ENCODE results near the gene TTC27. TPM values are rescaled to one million over a fixed set of nuclear protein-coding genes. Genes with fewer than 3 reads are reported as not detected.

Gene TTC27
- polyA plus RNA-seq, 1 experiment, result 28.9 TPM

DNA sequence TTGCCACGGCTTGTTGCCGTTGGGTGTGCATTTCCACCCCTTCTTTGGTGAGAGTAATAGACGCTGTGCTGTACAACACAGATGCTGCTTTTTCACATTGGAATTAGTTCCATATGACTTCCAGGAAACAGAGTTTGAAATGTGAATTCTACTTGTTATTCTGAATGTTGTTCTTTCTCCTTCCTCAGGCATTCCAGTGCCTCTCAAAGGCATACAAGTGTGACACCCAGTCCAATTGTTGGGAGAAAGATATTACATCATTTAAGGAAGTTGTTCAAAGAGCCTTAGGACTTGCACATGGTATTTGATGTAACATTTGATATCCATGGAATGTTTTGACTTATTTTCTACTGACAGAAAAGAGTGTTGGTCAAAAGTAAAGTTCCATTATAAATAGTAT lies 184.5 kb downstream of the TTC27 start:
- no peak overlapping the region for H3K27ac ChIP-seq (ENCODE audit: low read depth, low read length)
- CTCF ChIA-PET, result no interaction called here
- no peak for DNase-seq (ENCODE audit: low read depth, low spot score)
- POLR2A ChIA-PET, result no interaction called here
- H3K9me3 ChIP-seq (ENCODE audit: control insufficient read depth, insufficient read depth, low read length), result no peaks in the 10 kb centered on the region
- no peaks in the 10 kb centered on the region for H3K27me3 ChIP-seq (ENCODE audit: control insufficient read depth, insufficient read depth, low read length)
- TF ChIP-seq, protein P1, sequence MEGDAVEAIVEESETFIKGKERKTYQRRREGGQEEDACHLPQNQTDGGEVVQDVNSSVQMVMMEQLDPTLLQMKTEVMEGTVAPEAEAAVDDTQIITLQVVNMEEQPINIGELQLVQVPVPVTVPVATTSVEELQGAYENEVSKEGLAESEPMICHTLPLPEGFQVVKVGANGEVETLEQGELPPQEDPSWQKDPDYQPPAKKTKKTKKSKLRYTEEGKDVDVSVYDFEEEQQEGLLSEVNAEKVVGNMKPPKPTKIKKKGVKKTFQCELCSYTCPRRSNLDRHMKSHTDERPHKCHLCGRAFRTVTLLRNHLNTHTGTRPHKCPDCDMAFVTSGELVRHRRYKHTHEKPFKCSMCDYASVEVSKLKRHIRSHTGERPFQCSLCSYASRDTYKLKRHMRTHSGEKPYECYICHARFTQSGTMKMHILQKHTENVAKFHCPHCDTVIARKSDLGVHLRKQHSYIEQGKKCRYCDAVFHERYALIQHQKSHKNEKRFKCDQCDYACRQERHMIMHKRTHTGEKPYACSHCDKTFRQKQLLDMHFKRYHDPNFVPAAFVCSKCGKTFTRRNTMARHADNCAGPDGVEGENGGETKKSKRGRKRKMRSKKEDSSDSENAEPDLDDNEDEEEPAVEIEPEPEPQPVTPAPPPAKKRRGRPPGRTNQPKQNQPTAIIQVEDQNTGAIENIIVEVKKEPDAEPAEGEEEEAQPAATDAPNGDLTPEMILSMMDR (IDR thresholded peaks at IDR 0.05; ENCODE audit: low read depth, low read length), result no peak
- H3K4me3 ChIP-seq (ENCODE audit: low read depth, low read length), result no peak overlapping the region

DNA sequence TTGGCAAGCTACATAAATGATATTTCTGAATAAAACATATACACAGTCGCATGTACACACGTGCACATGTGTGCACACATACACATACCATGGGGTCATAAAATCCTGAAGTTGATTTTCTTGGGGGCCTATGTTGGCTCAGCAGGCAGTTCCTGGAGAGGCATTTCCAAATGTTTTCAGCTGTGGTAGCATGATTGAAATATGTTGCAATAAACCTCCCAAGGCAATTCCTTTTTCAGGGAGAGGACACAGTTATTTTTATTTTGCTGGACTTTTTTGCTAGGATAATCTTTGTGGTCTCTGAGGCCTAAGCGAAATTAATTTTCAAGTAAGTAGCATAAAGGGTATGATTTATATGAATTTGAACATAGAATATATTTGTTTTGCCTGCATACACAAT lies 192.2 kb downstream of the TTC27 start:
- ChIA-PET CTCF (interaction anchor here (0.5 kb wide), 1 partner anchor 174 kb away, joined by 3 read pairs; no protein-coding TSS in a partner anchor), POLR2A (no interaction called here)
- TF ChIP-seq, protein P1 (IDR thresholded peaks at IDR 0.05; ENCODE audit: low read depth, low read length), result no peak
- Histone ChIP-seq H3K9me3 (ENCODE audit: control insufficient read depth, insufficient read depth, low read length) (no peaks in the 10 kb centered on the region), H3K27ac (ENCODE audit: low read depth, low read length) (no peak overlapping the region), H3K27me3 (ENCODE audit: control insufficient read depth, insufficient read depth, low read length) (no peaks in the 10 kb centered on the region), H3K4me3 (ENCODE audit: low read depth, low read length) (no peak overlapping the region)
- no peak for DNase-seq (ENCODE audit: low read depth, low spot score)

DNA sequence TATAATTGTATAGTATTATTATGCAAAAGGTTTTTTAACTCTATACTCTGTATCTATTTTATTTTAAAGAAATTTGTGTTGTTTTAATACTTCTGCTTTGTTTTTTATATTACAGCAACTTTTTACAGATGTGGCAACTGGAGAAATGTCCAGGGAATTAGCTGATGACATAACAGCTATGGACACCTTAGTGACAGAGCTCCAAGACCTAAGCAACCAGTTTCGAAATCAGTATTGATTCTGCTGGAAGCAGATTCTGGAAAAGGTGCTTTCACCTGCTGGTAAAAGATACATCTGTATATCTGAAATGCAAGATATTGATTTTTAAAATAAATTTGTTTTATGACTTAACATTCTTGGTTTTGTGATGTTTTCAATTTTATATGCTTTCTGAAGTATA lies 192.9 kb downstream of the TTC27 start:
- DNase-seq (ENCODE audit: low read depth, low spot score), result no peak
- CTCF ChIA-PET, result interaction anchor here (0.5 kb wide), 1 partner anchor 173 kb away, joined by 3 read pairs; no protein-coding TSS in a partner anchor
- POLR2A ChIA-PET, result interaction anchor here (1.0 kb wide), 1 partner anchor 43 kb away, joined by 3 read pairs; no protein-coding TSS in a partner anchor
- no peaks in the 10 kb centered on the region for H3K27me3 ChIP-seq (ENCODE audit: control insufficient read depth, insufficient read depth, low read length)
- no peaks in the 10 kb centered on the region for H3K9me3 ChIP-seq (ENCODE audit: control insufficient read depth, insufficient read depth, low read length)
- TF ChIP-seq, protein P1 (IDR thresholded peaks at IDR 0.05; ENCODE audit: low read depth, low read length), result no peak
- H3K27ac ChIP-seq (ENCODE audit: low read depth, low read length), result no peak overlapping the region
- H3K4me3 ChIP-seq (ENCODE audit: low read depth, low read length), result no peak overlapping the region

DNA sequence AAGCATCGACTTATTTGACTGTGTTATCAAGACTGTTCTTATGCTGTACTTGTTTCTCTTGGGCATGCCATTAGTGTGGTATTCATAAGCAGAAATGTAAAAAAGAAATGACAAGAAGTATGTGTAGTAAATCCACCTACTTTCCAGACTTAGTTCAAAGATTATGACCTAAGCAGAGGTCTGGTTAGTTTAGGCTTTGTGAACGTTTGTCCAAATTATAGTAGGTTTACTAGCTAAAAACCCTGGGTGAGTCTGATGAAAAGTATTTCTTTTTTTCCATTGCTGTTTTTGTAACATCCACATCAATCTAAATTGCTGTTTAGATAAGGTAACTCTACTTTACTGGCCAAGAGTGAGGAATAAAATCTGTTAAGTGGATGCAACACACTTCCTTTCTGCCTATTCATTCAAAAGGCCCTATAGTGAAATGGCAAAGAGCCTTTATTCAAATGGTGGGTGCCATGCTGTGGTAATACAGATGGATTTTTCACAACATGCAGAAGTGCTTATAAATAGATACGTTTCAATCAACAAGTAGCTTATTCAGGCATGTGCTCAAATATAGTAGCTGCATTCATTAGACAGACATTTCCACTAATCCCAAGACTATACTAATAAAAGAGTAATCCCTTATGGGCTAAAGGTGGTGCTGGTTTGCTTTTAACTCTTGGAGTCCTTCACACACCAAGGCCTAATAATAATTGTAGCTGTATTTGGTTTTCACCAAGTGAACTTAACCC lies 196.4 kb downstream of the TTC27 start:
- POLR2A ChIA-PET, result no interaction called here
- TF ChIP-seq, protein P1 (IDR thresholded peaks at IDR 0.05; ENCODE audit: low read depth, low read length), result no peak
- H3K4me3 ChIP-seq (ENCODE audit: low read depth, low read length), result no peak overlapping the region
- no peak overlapping the region for H3K27ac ChIP-seq (ENCODE audit: low read depth, low read length)
- no peaks in the 10 kb centered on the region for H3K9me3 ChIP-seq (ENCODE audit: control insufficient read depth, insufficient read depth, low read length)
- H3K27me3 ChIP-seq (ENCODE audit: control insufficient read depth, insufficient read depth, low read length), result no peaks in the 10 kb centered on the region
- CTCF ChIA-PET, result interaction anchor here (0.6 to 1.2 kb wide), 2 partner anchors 35 to 651 kb away, joined by 3 to 5 read pairs; no protein-coding TSS in a partner anchor
- DNase-seq (ENCODE audit: low read depth, low spot score), result no peak

DNA sequence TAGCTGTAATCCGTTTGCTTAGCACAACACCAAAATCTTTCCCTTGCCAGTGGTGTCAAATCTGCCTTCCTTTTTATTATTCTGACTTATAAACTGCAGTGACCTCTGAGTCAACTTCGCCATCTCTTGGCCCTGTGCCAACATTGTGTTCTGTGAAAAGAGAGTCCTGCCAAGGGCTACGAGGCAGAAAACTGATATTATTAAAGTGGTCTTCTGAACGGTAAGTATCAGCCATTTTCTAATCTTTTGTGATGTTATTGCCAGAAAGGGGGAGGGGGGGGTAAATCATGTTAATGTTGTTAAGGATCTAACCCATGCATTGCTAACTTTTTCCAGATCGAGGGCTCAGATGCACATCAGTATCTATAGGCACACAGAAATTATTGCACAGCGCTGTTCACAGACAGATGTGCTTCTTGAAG lies 197.5 kb downstream of the TTC27 start:
- Histone ChIP-seq H3K9me3 (ENCODE audit: control insufficient read depth, insufficient read depth, low read length) (no peaks in the 10 kb centered on the region), H3K27ac (ENCODE audit: low read depth, low read length) (no peak overlapping the region), H3K4me3 (ENCODE audit: low read depth, low read length) (no peak overlapping the region), H3K27me3 (ENCODE audit: control insufficient read depth, insufficient read depth, low read length) (no peaks in the 10 kb centered on the region)
- no peak for DNase-seq (ENCODE audit: low read depth, low spot score)
- ChIA-PET POLR2A (no interaction called here), CTCF (interaction anchor here (1.2 kb wide), 1 partner anchor 650 kb away, joined by 3 read pairs; no protein-coding TSS in a partner anchor)
- TF ChIP-seq, protein P1 (IDR thresholded peaks at IDR 0.05; ENCODE audit: low read depth, low read length), result no peak
